Endothelial cell of umbilical vein (primary cell): Measurements from ENCODE around the gene TDRD10. TPM values are rescaled to one million over a fixed set of nuclear protein-coding genes. Genes with fewer than 3 reads are reported as not detected.

Experiments used
- BruUV-seq: library from RNA; stranded (reverse); fragments of 400-500 nt; replicated peaks from 2 replicates; lab custom pipeline; 2021; lab: Mats Ljungman, UMichigan
- CTCF ChIA-PET: fragments of 300-600, 350-600 bp; sonication (Branson Sonifier 250); formaldehyde crosslinking; loops from one replicate; lab custom pipeline; 2021; ENCODE audit warnings: antibody characterized with exemption, inconsistent platforms; lab: Charles Lee
- POLR2A ChIA-PET: fragments of 300-600, 350-600 bp; sonication (Branson Sonifier 250); formaldehyde crosslinking; loops from one replicate; lab custom pipeline; 2021; ENCODE audit warnings: antibody characterized with exemption, inconsistent platforms; lab: Charles Lee
- DNase-seq: peaks from one replicate; pipeline ENCODE4 v3.0.0-alpha.2; 2011; ENCODE audit warnings: low read depth, low spot score
- FAIRE-seq: peaks from 2 replicates; lab custom pipeline; 2011; peaks lifted over from hg19 to GRCh38; lab: Jason Lieb, UNC
- H2AFZ ChIP-seq: 2 replicates; pipeline ENCODE4 v1.6.0; 2012; ENCODE audit warnings: low read depth, low read length, control low read depth, inconsistent platforms
- H3K27ac ChIP-seq: 2 replicates; pipeline ENCODE4 v1.5.1; 2011; ENCODE audit warnings: low read depth, mild to moderate bottlenecking, control low read depth, low read length, moderate library complexity; ENCODE audit not compliant: insufficient read depth
- H3K27me3 ChIP-seq, 2 experiments: 2 replicates each; pipeline versions ENCODE4 v1.6.0 to v1.6.1; 2011; ENCODE audit warnings: low read length in 2 of 2, mixed read lengths in 1 of 2; ENCODE audit not compliant: control insufficient read depth in 2 of 2, insufficient read depth in 2 of 2
- H3K36me3 ChIP-seq, 2 experiments: 2 replicates in 1 of 2; 3 replicates in 1 of 2; pipeline ENCODE4 v1.5.1; 2011; ENCODE audit warnings: low read length in 2 of 2, mild to moderate bottlenecking in 1 of 2, moderate library complexity in 1 of 2; ENCODE audit not compliant: control insufficient read depth in 2 of 2, insufficient read depth in 2 of 2; ENCODE audit errors: extremely low read depth in 1 of 2
- H3K4me1 ChIP-seq: 3 replicates; pipeline ENCODE4 v1.5.1; 2011; ENCODE audit warnings: mild to moderate bottlenecking, low read length; ENCODE audit not compliant: control insufficient read depth, insufficient read depth; ENCODE audit errors: extremely low read depth
- H3K4me2 ChIP-seq: 2 replicates; pipeline ENCODE4 v1.6.1; 2011; ENCODE audit warnings: low read length, control low read depth, mixed read lengths; ENCODE audit not compliant: insufficient read depth
- H3K4me3 ChIP-seq, 3 experiments: fragments of 200-600 bp in 1 of 3; sonication (generic), shearing (Covaris generic) in 1 of 3; replicated peaks in 1 of 3; 2 replicates each; pipeline ENCODE4 v1.5.1; 2011 to 2016; ENCODE audit warnings: control low read depth in 3 of 3, low read length in 3 of 3, mild to moderate bottlenecking in 2 of 3, inconsistent platforms in 1 of 3, low read depth in 1 of 3, moderate library complexity in 1 of 3; ENCODE audit not compliant: insufficient read depth in 1 of 3
- H3K79me2 ChIP-seq: 2 replicates; pipeline ENCODE4 v1.6.0; 2012; ENCODE audit warnings: low read length, inconsistent platforms; ENCODE audit not compliant: control insufficient read depth, insufficient read depth
- H3K9ac ChIP-seq: replicated peaks from 2 replicates; pipeline ENCODE3; 2011; ENCODE audit warnings: low read length, control low read depth; ENCODE audit not compliant: insufficient read depth; ENCODE audit errors: extremely low read depth
- H3K9me1 ChIP-seq: replicated peaks from 3 replicates; pipeline ENCODE4 v1.6.0; 2011; ENCODE audit warnings: mild to moderate bottlenecking, low read length; ENCODE audit not compliant: control insufficient read depth, insufficient read depth; ENCODE audit errors: extremely low read depth
- H3K9me3 ChIP-seq: replicated peaks from 2 replicates; pipeline ENCODE4 v1.5.1; 2012; ENCODE audit warnings: low read length, inconsistent platforms; ENCODE audit not compliant: control insufficient read depth, insufficient read depth
- H4K20me1 ChIP-seq: replicated peaks from 2 replicates; pipeline ENCODE3; 2011; ENCODE audit warnings: mild to moderate bottlenecking, low read length; ENCODE audit not compliant: control insufficient read depth, insufficient read depth; ENCODE audit errors: extremely low read depth
- EZH2 ChIP-seq: IDR thresholded peaks from 2 replicates; pipeline ENCODE4 v1.6.1; 2012; ENCODE audit warnings: borderline replicate concordance, low read depth, mild to moderate bottlenecking, moderate library complexity, low read length, inconsistent platforms; ENCODE audit not compliant: severe bottlenecking
- FOS ChIP-seq: IDR thresholded peaks from 2 replicates; pipeline ENCODE4 v1.6.1; 2011; ENCODE audit warnings: mild to moderate bottlenecking, low read length, moderate library complexity, borderline replicate concordance; ENCODE audit not compliant: insufficient read depth
- GATA2 ChIP-seq: IDR thresholded peaks from 2 replicates; pipeline ENCODE4 v1.7.0; 2011; ENCODE audit warnings: low read depth, mild to moderate bottlenecking, moderate library complexity, mixed read lengths, low read length; ENCODE audit not compliant: insufficient read length, insufficient read depth
- JUN ChIP-seq: IDR thresholded peaks from 2 replicates; pipeline ENCODE4 v1.6.1; 2011; ENCODE audit warnings: borderline replicate concordance, low read depth; ENCODE audit not compliant: insufficient read length, insufficient read depth
- MYC ChIP-seq: IDR thresholded peaks from one replicate; pipeline ENCODE4 v1.6.1; 2011; ENCODE audit warnings: mild to moderate bottlenecking, low read depth, low read length
- POLR2A ChIP-seq: IDR thresholded peaks from 2 replicates; pipeline ENCODE4 v1.6.1; 2012; ENCODE audit warnings: low read depth, mild to moderate bottlenecking, control low read depth, low read length
- POLR2AphosphoS5 ChIP-seq: IDR thresholded peaks from 2 replicates; pipeline ENCODE4 v1.6.1; 2012; ENCODE audit warnings: low read depth, mild to moderate bottlenecking, control low read depth, low read length, moderate library complexity; ENCODE audit not compliant: insufficient read depth
- dilution Hi-C: fragments of 300-500 bp; cut with MboI; formaldehyde crosslinking; loops from one replicate; pipeline ENCODE4 v1.15.0; 2019; ENCODE audit warnings: low sequenced_read_pairs; ENCODE audit not compliant: extremely low pct_ligation_motif_present
- intact Hi-C: fragments of 100-400 bp; cut with micrococcal nuclease; formaldehyde crosslinking; loops from one replicate; pipeline ENCODE4 v1.10.0; 2022
- polyA plus RNA-seq, 4 experiments: library from polyadenylated mRNA; depleted of rRNA in 3 of 4; stranded (reverse) in 3 of 4; unstranded in 1 of 4; fragments of >200 nt; gene quantifications; 2 replicates each; pipeline versions ENCODE4 v1.2.1 to v1.2.3, GENCODE V29; 2011 to 2012; ENCODE audit warnings: missing spikeins in 1 of 4
- total RNA-seq: library from RNA; stranded (reverse); gene quantifications from 2 replicates; pipeline ENCODE4 v1.2.3, GENCODE V29; 2021
- TF ChIP-seq, protein P1 (sequence below), 2 donors: IDR thresholded peaks; 1 replicate in 1 of 2; 2 replicates in 1 of 2; pipeline ENCODE4 v1.5.1; 2011; ENCODE audit warnings: low read length in 2 of 2, mild to moderate bottlenecking in 2 of 2, moderate library complexity in 2 of 2, control low read depth in 1 of 2, inconsistent platforms in 1 of 2, low read depth in 1 of 2; ENCODE audit not compliant: insufficient read depth in 1 of 2; ENCODE audit errors: extremely low read depth in 1 of 2
- TF ChIP-seq, protein P2 (sequence below): IDR thresholded peaks from 2 replicates; pipeline ENCODE4 v1.6.1; 2011; ENCODE audit not compliant: insufficient read depth, insufficient read length

Gene TDRD10
- total and polyA plus RNA-seq, 2 donors (not counting 3 experiments of a cell fraction or from before 2014, with no cell fraction given), result 6.1 to 9.1 TPM

GRCh38 chr1:154533952-154534844 lies 32.2 kb downstream of the TDRD10 start:
- Histone ChIP-seq H3K36me3 (no peaks in the 10 kb centered on the region), H3K4me1 (no peaks in the 10 kb centered on the region), H3K27me3 (no peaks in the 10 kb centered on the region), H3K4me2 (no peak overlapping the region), H4K20me1 (no peaks in the 10 kb centered on the region), H3K9me1 (no peaks in the 10 kb centered on the region), H3K27ac (no peak overlapping the region), H2AFZ (no peak overlapping the region), H3K9ac (no peak overlapping the region), H3K4me3 (no peak overlapping the region), H3K79me2 (no peaks in the 10 kb centered on the region), H3K9me3 (no peaks in the 10 kb centered on the region)
- TF ChIP-seq JUN, result no peak
- TF ChIP-seq, protein P1, sequence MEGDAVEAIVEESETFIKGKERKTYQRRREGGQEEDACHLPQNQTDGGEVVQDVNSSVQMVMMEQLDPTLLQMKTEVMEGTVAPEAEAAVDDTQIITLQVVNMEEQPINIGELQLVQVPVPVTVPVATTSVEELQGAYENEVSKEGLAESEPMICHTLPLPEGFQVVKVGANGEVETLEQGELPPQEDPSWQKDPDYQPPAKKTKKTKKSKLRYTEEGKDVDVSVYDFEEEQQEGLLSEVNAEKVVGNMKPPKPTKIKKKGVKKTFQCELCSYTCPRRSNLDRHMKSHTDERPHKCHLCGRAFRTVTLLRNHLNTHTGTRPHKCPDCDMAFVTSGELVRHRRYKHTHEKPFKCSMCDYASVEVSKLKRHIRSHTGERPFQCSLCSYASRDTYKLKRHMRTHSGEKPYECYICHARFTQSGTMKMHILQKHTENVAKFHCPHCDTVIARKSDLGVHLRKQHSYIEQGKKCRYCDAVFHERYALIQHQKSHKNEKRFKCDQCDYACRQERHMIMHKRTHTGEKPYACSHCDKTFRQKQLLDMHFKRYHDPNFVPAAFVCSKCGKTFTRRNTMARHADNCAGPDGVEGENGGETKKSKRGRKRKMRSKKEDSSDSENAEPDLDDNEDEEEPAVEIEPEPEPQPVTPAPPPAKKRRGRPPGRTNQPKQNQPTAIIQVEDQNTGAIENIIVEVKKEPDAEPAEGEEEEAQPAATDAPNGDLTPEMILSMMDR (IDR thresholded peaks at IDR 0.05; ENCODE audit: extremely low read depth in 1 of 2, insufficient read depth in 1 of 2, low read depth in 1 of 2, low read length in 2 of 2), result peak; percentile 14 to 27
- BruUV-seq, result no TSS peak
- FAIRE-seq (peak; percentile 67), DNase-seq (no peak)
- dilution Hi-C loops, result no loop called here
- intact Hi-C loops, result no loop called here
- ChIA-PET POLR2A (no interaction called here), CTCF (interaction anchor here (1.1 to 2.4 kb wide), 4 partner anchors 12 to 55 kb away, joined by 3 to 19 read pairs (median 4); no protein-coding TSS in a partner anchor)

GRCh38 chr1:154536570-154536969 lies 34.6 kb downstream of the TDRD10 start:
- Histone ChIP-seq H3K4me2 (no peak overlapping the region), H3K36me3 (no peaks in the 10 kb centered on the region), H4K20me1 (no peaks in the 10 kb centered on the region), H3K9me3 (no peaks in the 10 kb centered on the region), H3K4me1 (no peaks in the 10 kb centered on the region), H3K9me1 (no peaks in the 10 kb centered on the region), H2AFZ (no peak overlapping the region), H3K79me2 (no peaks in the 10 kb centered on the region), H3K27me3 (no peaks in the 10 kb centered on the region), H3K4me3 (no peak overlapping the region), H3K9ac (no peak overlapping the region), H3K27ac (no peak overlapping the region)
- no TSS peak for BruUV-seq
- dilution Hi-C loops (no loop called here), intact Hi-C loops (no loop called here)
- FAIRE-seq (no peak), DNase-seq (no peak)
- CTCF ChIA-PET, result interaction anchor here (0.7 to 2.6 kb wide), 2 partner anchors 10 to 17 kb away, joined by 3 to 9 read pairs; no protein-coding TSS in a partner anchor
- TF ChIP-seq EZH2 (no peak), POLR2AphosphoS5 (no peak), POLR2A (no peak), GATA2 (no peak), FOS (no peak), JUN (no peak), MYC (no peak)
- TF ChIP-seq, protein P2, sequence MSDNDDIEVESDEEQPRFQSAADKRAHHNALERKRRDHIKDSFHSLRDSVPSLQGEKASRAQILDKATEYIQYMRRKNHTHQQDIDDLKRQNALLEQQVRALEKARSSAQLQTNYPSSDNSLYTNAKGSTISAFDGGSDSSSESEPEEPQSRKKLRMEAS, result no peak
- TF ChIP-seq, protein P1 (IDR thresholded peaks at IDR 0.05; ENCODE audit: extremely low read depth in 1 of 2, insufficient read depth in 1 of 2, low read depth in 1 of 2, low read length in 2 of 2), result no peak
- POLR2A ChIA-PET, result no interaction called here
